ENCODE measurements around the gene TFPI.
"Not testable (repeated sequence)": the region's sequence is repeated elsewhere in the genome, so short reads cannot be mapped to it uniquely, and the experiment has no call there.

TFPI gene

GRCh38 chr2:187547353-187547979 is 6.8 kb downstream of the TFPI start:
- Mint-ChIP-seq H3K27ac (no peak overlapping the region), H3K27me3 (no peaks in the 10 kb centered on the region), H3K36me3 (no peaks in the 10 kb centered on the region), H3K4me3 (no peak overlapping the region), H3K9me3 (peaks cover 2% of the 10 kb centered on the region), H3K4me1 (no peaks in the 10 kb centered on the region)
- ATAC-seq (ENCODE audit: low read depth): no peak
- DNase-seq (ENCODE audit: low spot score in 2 of 2): no peak

DNA sequence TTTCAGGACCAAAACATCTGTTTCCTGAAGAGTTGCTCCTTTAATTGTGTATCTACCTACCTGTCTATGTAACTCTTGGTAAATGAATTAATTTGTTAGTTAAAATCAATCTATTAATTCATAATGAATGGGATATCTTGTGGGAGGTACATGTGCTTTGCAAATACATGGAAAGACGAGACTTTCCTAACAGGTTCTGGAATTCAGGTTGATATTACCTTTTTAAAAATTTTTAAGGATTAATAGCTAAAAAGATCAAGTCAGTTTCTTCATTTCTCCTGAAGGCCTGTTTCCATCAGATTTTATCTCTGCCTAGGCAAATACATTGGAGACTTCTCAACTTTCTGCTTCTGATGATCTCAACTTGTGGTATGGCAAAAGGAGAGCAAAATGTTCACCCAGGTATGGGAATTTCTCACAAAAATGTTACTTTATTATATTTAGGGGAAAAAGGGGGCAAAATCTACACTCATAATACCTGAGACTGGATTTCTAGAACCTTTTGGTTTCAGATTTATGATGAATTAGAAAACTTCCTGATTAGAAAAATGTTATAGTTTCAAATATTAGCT is 7.4 kb downstream of the TFPI start:
- Mint-ChIP-seq H3K4me1 (no peaks in the 10 kb centered on the region), H3K27me3 (no peaks in the 10 kb centered on the region), H3K4me3 (no peak overlapping the region), H3K36me3 (no peaks in the 10 kb centered on the region), H3K9me3 (peaks cover 4% of the 10 kb centered on the region), H3K27ac (no peak overlapping the region)
- DNase-seq (ENCODE audit: low spot score in 2 of 2) (no peak), ATAC-seq (ENCODE audit: low read depth) (no peak)

GRCh38 chr2:187545238-187545751 is 8.9 kb downstream of the TFPI start:
- ATAC-seq (ENCODE audit: low read depth): no peak
- H3K9me3 Mint-ChIP-seq: peaks cover 3% of the 10 kb centered on the region
- H3K4me3 Mint-ChIP-seq: no peak overlapping the region
- no peaks in the 10 kb centered on the region for H3K4me1 Mint-ChIP-seq
- no peak for DNase-seq (ENCODE audit: low spot score in 2 of 2)
- no peaks in the 10 kb centered on the region for H3K27me3 Mint-ChIP-seq
- H3K27ac Mint-ChIP-seq: no peak overlapping the region
- no peaks in the 10 kb centered on the region for H3K36me3 Mint-ChIP-seq

- Mint-ChIP-seq H3K27ac (no peak overlapping the region), H3K9me3 (peaks cover 3% of the 10 kb centered on the region), H3K36me3 (no peaks in the 10 kb centered on the region), H3K4me1 (no peaks in the 10 kb centered on the region), H3K4me3 (no peak overlapping the region), H3K27me3 (no peaks in the 10 kb centered on the region)
- DNase-seq (ENCODE audit: low spot score in 2 of 2) (no peak), ATAC-seq (ENCODE audit: low read depth) (no peak)
Observed at GRCh38 chr2:187544371-187545080, 9.7 kb downstream of the TFPI start.

DNA sequence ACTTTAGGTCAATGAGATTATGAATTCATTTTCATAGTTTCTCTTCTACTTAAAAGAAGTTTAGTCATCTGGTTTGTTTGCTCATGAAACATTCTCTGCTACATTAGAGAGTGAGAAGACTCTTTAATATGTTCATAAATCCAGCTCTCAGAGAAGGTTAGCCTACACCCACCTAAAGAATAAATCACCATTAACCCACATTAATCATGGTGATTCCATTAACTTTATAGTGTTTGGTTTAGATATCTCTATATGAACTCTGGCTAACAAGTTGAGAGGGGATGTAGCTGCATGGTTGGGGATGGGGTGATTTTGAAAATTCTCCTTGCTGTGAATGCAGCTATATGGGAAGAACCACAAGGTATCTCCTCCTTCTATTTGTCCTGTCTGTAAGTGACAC is 10.7 kb downstream of the TFPI start:
- DNase-seq (ENCODE audit: low spot score in 2 of 2) (no peak), ATAC-seq (ENCODE audit: low read depth) (no peak)
- Mint-ChIP-seq H3K36me3 (no peaks in the 10 kb centered on the region), H3K4me3 (no peak overlapping the region), H3K27me3 (no peaks in the 10 kb centered on the region), H3K27ac (no peak overlapping the region), H3K9me3 (peaks cover 3% of the 10 kb centered on the region), H3K4me1 (no peaks in the 10 kb centered on the region)

DNA sequence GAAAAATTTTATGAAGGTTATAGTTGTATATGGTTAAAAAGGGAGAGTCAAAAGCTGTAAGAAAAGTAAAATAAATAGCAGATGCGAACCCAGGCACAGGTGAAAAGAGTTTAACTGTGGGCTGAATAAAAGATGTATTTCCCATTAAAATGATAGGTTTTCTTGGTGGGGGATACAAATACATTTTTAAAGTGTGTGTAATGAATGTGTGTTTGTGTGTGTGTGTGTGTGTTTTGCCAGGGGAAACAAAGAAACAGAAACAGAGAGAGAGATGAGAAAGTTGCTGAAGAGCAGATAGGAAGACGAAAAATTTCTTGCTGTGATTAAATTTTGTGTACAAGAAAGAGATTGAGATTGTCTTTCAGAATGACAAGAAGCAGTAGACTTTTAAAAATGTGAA is 12.1 kb downstream of the TFPI start:
- Mint-ChIP-seq H3K4me1 (no peaks in the 10 kb centered on the region), H3K4me3 (no peak overlapping the region), H3K27ac (no peak overlapping the region), H3K9me3 (peaks cover 3% of the 10 kb centered on the region), H3K27me3 (no peaks in the 10 kb centered on the region), H3K36me3 (no peaks in the 10 kb centered on the region)
- no peak for DNase-seq (ENCODE audit: low spot score in 2 of 2)
- no peak for ATAC-seq (ENCODE audit: low read depth)

GRCh38 chr2:187541086-187542085 is 12.8 kb downstream of the TFPI start:
- no peaks in the 10 kb centered on the region for H3K36me3 Mint-ChIP-seq
- H3K4me1 Mint-ChIP-seq: no peaks in the 10 kb centered on the region
- ATAC-seq (ENCODE audit: low read depth) (no peak), DNase-seq (ENCODE audit: low spot score in 2 of 2) (no peak)
- H3K9me3 Mint-ChIP-seq: peaks cover 3% of the 10 kb centered on the region
- H3K4me3 Mint-ChIP-seq: no peak overlapping the region
- H3K27me3 Mint-ChIP-seq: no peaks in the 10 kb centered on the region
- H3K27ac Mint-ChIP-seq: no peak overlapping the region

DNA sequence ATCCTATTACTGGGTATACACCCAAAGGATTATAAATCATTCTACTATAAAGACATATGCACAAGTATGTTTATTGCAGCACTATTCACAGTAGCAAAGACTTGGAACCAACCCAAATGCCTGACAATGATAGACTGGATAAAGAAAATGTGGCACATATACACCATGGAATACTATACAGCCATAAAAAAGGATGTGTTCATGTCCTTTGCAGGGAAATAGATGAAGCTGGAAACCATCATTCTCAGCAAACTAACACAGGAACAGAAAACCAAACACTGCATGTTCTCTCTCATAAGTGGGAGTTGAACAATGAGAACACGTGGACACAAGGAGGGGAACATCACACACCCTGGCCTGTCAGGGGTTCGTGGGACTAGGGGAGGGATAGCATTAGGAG is 16.0 kb downstream of the TFPI start:
- H3K4me1 Mint-ChIP-seq; ATAC-seq (ENCODE audit: low read depth); H3K36me3 Mint-ChIP-seq; H3K27me3 Mint-ChIP-seq; H3K27ac Mint-ChIP-seq; DNase-seq (ENCODE audit: low spot score in 2 of 2); H3K9me3 Mint-ChIP-seq; H3K4me3 Mint-ChIP-seq: not testable (repeated sequence)

GRCh38 chr2:187535381-187535780 is 18.9 kb downstream of the TFPI start:
- not testable (repeated sequence) for H3K4me1 Mint-ChIP-seq; ATAC-seq (ENCODE audit: low read depth); H3K27ac Mint-ChIP-seq; DNase-seq (ENCODE audit: low spot score in 2 of 2); H3K36me3 Mint-ChIP-seq; H3K4me3 Mint-ChIP-seq; H3K27me3 Mint-ChIP-seq; H3K9me3 Mint-ChIP-seq

GRCh38 chr2:187532333-187533120 is 21.7 kb downstream of the TFPI start:
- Mint-ChIP-seq H3K36me3 (no peaks in the 10 kb centered on the region), H3K9me3 (no peaks in the 10 kb centered on the region)
- ATAC-seq (ENCODE audit: low read depth): no peak

GRCh38 chr2:187529977-187530721 is 24.1 kb downstream of the TFPI start:
- Mint-ChIP-seq H3K36me3 (no peaks in the 10 kb centered on the region), H3K4me1 (no peaks in the 10 kb centered on the region), H3K4me3 (no peak overlapping the region), H3K9me3 (no peaks in the 10 kb centered on the region), H3K27ac (no peak overlapping the region), H3K27me3 (no peaks in the 10 kb centered on the region)
- DNase-seq (ENCODE audit: low spot score in 2 of 2) (no peak), ATAC-seq (ENCODE audit: low read depth) (no peak)

More at GRCh38 chr2:187532333-187533120, 21.7 kb downstream of the TFPI start:
- DNase-seq (ENCODE audit: low spot score in 2 of 2): no peak
- H3K4me1 Mint-ChIP-seq: no peaks in the 10 kb centered on the region
- no peak overlapping the region for H3K27ac Mint-ChIP-seq
- no peak overlapping the region for H3K4me3 Mint-ChIP-seq
- no peaks in the 10 kb centered on the region for H3K27me3 Mint-ChIP-seq

DNA sequence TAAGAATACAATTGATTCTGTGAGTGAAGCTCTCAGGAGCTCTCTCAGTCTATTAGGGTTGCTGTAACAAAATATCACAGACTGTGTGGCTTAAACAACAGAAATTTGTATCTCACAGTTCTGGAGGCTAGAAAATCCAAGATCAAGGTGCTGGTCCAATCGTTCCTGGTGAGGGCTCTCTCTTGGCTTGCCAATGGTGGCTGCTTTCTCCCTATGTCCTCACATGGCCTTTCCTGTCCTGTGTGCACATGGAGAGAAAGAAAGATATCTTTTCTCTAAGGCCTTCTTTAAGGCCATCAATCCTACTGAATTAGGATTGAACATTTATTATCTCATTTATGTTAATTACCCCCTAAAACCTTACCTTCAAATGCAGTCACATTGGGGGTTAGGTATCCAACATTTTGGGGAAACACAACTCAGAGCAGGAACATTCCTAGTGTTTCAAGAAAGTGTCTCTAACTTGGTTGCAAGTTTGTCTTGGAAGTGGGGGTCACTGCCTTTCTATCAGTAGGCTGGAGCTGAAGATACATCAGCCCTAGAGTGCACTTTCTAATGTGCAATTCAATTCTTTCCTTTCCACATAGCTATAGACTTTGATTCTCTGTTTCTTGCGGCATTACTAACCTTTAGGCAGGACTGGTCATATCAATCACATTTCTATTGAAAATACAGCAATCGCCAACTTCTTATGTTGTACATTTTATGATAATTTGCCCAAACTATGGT is 24.8 kb downstream of the TFPI start:
- Mint-ChIP-seq H3K27ac (no peak overlapping the region), H3K27me3 (no peaks in the 10 kb centered on the region), H3K4me3 (no peak overlapping the region), H3K9me3 (no peaks in the 10 kb centered on the region), H3K4me1 (no peaks in the 10 kb centered on the region), H3K36me3 (no peaks in the 10 kb centered on the region)
- DNase-seq (ENCODE audit: low spot score in 2 of 2) (no peak), ATAC-seq (ENCODE audit: low read depth) (no peak)
